Choroid plexus epithelial cell (primary cell): ENCODE data around the gene TCP11X1.
"Not testable (repeated sequence)": the region's sequence is repeated elsewhere in the genome, so short reads cannot be mapped to it uniquely, and the experiment has no call there.

Source experiments
- DNase-seq: peaks from one replicate; pipeline ENCODE4 v3.0.0-alpha.2; 2010; ENCODE audit warnings: low read depth
- H3K4me3 ChIP-seq: 2 replicates; pipeline ENCODE4 v1.5.1; 2011; ENCODE audit warnings: low read depth, mild to moderate bottlenecking, control low read depth, low read length, moderate library complexity
- TF ChIP-seq, protein P1 (sequence below): conservative IDR thresholded peaks from 2 replicates; pipeline ENCODE4 v1.5.1; 2011; ENCODE audit warnings: low read depth, mild to moderate bottlenecking, control low read depth, inconsistent platforms, low read length, moderate library complexity

Gene TCP11X1

GRCh38 chrX:102214986-102215385, at the start of gene TCP11X1:
Gene TCP11X1, plus strand, starts transcription at chrX:102215301.
- not testable (repeated sequence) for DNase-seq

GRCh38 chrX:102185967-102186720, 29.0 kb upstream of the TCP11X1 start:
- H3K4me3 ChIP-seq, result no peak overlapping the region
- no peak for DNase-seq
- TF ChIP-seq, protein P1, sequence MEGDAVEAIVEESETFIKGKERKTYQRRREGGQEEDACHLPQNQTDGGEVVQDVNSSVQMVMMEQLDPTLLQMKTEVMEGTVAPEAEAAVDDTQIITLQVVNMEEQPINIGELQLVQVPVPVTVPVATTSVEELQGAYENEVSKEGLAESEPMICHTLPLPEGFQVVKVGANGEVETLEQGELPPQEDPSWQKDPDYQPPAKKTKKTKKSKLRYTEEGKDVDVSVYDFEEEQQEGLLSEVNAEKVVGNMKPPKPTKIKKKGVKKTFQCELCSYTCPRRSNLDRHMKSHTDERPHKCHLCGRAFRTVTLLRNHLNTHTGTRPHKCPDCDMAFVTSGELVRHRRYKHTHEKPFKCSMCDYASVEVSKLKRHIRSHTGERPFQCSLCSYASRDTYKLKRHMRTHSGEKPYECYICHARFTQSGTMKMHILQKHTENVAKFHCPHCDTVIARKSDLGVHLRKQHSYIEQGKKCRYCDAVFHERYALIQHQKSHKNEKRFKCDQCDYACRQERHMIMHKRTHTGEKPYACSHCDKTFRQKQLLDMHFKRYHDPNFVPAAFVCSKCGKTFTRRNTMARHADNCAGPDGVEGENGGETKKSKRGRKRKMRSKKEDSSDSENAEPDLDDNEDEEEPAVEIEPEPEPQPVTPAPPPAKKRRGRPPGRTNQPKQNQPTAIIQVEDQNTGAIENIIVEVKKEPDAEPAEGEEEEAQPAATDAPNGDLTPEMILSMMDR, result no peak

More at GRCh38 chrX:102214986-102215385, at the start of gene TCP11X1:
- not testable (repeated sequence) for H3K4me3 ChIP-seq

DNA sequence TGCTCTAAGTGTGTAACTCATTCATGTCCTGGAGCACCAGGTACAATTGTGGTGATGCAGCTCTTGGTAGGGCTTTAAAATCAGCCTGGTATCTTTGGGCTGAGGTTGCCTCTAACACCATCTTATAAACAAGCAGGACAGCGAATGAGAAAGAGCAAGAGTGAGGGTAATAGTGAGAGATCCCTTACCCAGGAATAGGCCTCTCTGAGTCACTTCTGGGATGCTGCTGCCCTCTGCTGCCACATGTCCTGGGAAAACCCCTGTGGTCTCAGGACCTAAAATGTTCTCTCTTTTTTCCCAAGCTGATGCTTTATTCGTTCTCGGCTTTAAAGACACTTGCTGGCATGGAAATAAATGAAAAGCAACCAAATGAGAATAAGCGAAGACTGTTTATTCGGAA, 7.2 kb upstream of the TCP11X1 start:
- not testable (repeated sequence) for H3K4me3 ChIP-seq, DNase-seq

GRCh38 chrX:102216497-102216896, 1.4 kb downstream of the TCP11X1 start:
- H3K4me3 ChIP-seq, DNase-seq: not testable (repeated sequence)

DNA sequence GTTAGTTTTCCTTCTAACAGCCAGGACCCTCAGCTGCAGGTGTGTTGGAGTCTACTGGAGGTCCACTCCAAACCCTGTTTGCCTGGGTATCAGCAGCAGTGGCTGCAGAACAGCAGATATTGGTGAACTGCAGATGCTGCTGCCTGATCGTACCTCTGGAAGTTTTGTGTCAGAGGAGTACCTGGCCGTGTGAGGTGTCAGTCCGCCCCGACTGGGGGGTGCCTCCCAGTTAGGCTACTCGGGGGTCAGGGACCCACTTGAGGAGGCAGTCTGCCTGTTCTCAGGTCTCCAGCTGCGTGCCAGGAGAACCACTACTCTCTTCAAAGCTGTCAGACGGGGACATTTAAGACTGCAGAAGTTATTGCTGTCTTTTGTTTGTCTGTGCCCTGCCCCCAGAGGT, 20.6 kb downstream of the TCP11X1 start:
- DNase-seq, H3K4me3 ChIP-seq: not testable (repeated sequence)

DNA sequence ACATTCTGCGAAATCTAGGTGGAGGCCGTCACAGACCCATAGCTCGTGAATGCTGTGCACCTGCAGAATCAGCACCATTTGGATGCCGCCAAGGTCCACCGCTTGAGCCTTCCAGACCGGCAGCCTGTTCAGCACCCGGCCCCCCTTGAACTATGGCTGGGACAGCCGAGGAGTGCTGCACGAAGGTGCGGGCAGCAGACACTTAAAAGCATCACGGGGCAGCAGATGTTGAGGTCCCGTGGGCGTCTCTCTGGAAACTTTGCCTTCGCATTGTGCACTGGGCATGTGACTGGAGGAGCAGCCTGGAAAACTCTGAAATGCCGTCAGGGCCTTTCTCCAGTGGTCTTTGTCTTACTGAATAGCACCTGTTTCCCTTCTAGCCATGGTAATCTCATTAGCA, 25.2 kb downstream of the TCP11X1 start:
- DNase-seq, H3K4me3 ChIP-seq: not testable (repeated sequence)

GRCh38 chrX:102246893-102247292, 31.8 kb downstream of the TCP11X1 start, which contains the start of gene NXF2:
Gene NXF2, plus strand, starts transcription at chrX:102247167. Its CDS starts 59,912 bp downstream, at chrX:102307079.
- H3K4me3 ChIP-seq, DNase-seq: not testable (repeated sequence)

DNA sequence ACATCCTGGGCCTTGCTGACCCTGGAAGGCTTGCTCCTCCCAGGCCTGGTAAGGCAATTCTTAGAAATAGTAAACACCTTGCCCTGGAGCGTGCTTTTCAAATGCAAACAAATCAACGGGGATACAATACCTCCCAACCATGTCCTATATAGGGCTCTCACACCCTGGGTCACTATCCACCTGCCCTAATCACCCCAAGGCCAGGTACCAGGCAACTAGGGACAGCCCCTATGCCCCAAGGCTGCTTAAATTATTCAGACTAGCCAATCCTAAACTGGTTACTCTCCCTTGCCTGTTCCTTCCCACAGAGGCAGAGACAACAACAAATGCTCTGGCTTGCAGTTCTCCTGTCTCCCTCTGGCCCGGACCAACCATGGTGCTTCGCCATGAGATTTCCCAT, 57.1 kb downstream of the TCP11X1 start:
- H3K4me3 ChIP-seq, DNase-seq: not testable (repeated sequence)
